HTR-8/SVneo (cell line): ENCODE data around the gene PRR12.

Experiments used
- DNase-seq: peaks from one replicate; pipeline ENCODE4 v3.0.0; 2011; ENCODE audit warnings: low spot score, mixed read lengths; ENCODE audit not compliant: insufficient read length
- FAIRE-seq: peaks from 2 replicates; lab custom pipeline; 2011; peaks lifted over from hg19 to GRCh38; lab: Jason Lieb, UNC

PRR12 gene

GRCh38 chr19:49559928-49560327 lies 31.1 kb upstream of the PRR12 start:
- FAIRE-seq, result no peak
- no peak for DNase-seq

GRCh38 chr19:49560358-49560900 lies 30.6 kb upstream of the PRR12 start:
- FAIRE-seq, result no peak
- no peak for DNase-seq

- DNase-seq, result no peak
- no peak for FAIRE-seq
These were observed 26.4 kb upstream of the PRR12 start for GRCh38 chr19:49564616-49565045.

- FAIRE-seq (no peak), DNase-seq (no peak)
These were observed 25.7 kb upstream of the PRR12 start for GRCh38 chr19:49565261-49565660.

GRCh38 chr19:49566302-49566701 lies 24.7 kb upstream of the PRR12 start:
- FAIRE-seq (no peak), DNase-seq (no peak)

GRCh38 chr19:49567861-49568441 lies 23.0 kb upstream of the PRR12 start:
- FAIRE-seq (no peak), DNase-seq (no peak)

- DNase-seq (peak; percentile 84), FAIRE-seq (no peak)
These were observed 20.7 kb upstream of the PRR12 start for GRCh38 chr19:49570138-49570856.

GRCh38 chr19:49570997-49571676 lies 19.8 kb upstream of the PRR12 start:
- DNase-seq (no peak), FAIRE-seq (no peak)

- FAIRE-seq (no peak), DNase-seq (no peak)
These were observed 18.0 kb upstream of the PRR12 start for GRCh38 chr19:49573009-49573408.

GRCh38 chr19:49573425-49573824 lies 17.6 kb upstream of the PRR12 start:
- DNase-seq (no peak), FAIRE-seq (no peak)

- no peak for FAIRE-seq
- DNase-seq, result no peak
These were observed 16.7 kb upstream of the PRR12 start for GRCh38 chr19:49574206-49574755.

- no peak for DNase-seq
- no peak for FAIRE-seq
These were observed 11.8 kb upstream of the PRR12 start for GRCh38 chr19:49579193-49579592.

GRCh38 chr19:49579947-49580263 lies 11.1 kb upstream of the PRR12 start:
- FAIRE-seq (no peak), DNase-seq (no peak)

- FAIRE-seq (peak; percentile 48), DNase-seq (peak; percentile 91)
These were observed 10.5 kb upstream of the PRR12 start, which contains the start of gene NOSIP for GRCh38 chr19:49580264-49581006. Gene NOSIP (minus strand): TSS chr19:49580556. CDS start chr19:49560691, 19,865 bp downstream.

- no peak for DNase-seq
These were observed 9.9 kb upstream of the PRR12 start, which contains the start of gene PRRG2 for GRCh38 chr19:49581007-49581508. Gene PRRG2 (plus strand): TSS chr19:49581316. CDS start chr19:49583220, 1,904 bp downstream.

GRCh38 chr19:49583239-49583638 lies 7.7 kb upstream of the PRR12 start:
- DNase-seq (no peak), FAIRE-seq (no peak)

More at GRCh38 chr19:49581007-49581508, 9.9 kb upstream of the PRR12 start, which contains the start of gene PRRG2:
- FAIRE-seq, result no peak

GRCh38 chr19:49585023-49585422 lies 6.0 kb upstream of the PRR12 start:
- DNase-seq, result no peak
- FAIRE-seq, result no peak

- DNase-seq (no peak), FAIRE-seq (no peak)
These were observed 3.8 kb upstream of the PRR12 start for GRCh38 chr19:49587227-49587626.

GRCh38 chr19:49588365-49589122 lies 2.4 kb upstream of the PRR12 start:
- DNase-seq, result no peak
- no peak for FAIRE-seq
